Right lobe of liver (tissue), 4 donors: ENCODE results near the gene IL27RA.

Source experiments
- CTCF ChIP-seq, 4 donors: fragments of 200-600 bp in 3 of 4; fragments of 450-650 bp in 1 of 4; IDR thresholded peaks; one replicate each; pipeline versions ENCODE4 v1.5.1 to v1.8.0; 2016 to 2022; ENCODE audit warnings: antibody characterized with exemption in 4 of 4, mild to moderate bottlenecking in 2 of 4
- POLR2A ChIP-seq: fragments of 450-650 bp; IDR thresholded peaks from one replicate; pipeline ENCODE4 v1.6.1; 2017; ENCODE audit warnings: antibody characterized with exemption, mild to moderate bottlenecking
- donor health status: DM: no; HTN: no; CAD: no.
- donor health status: DM: no; HTN: no; CAD: no.
- donor health status: DM: no; HTN: yes; CAD: no.

DNA sequence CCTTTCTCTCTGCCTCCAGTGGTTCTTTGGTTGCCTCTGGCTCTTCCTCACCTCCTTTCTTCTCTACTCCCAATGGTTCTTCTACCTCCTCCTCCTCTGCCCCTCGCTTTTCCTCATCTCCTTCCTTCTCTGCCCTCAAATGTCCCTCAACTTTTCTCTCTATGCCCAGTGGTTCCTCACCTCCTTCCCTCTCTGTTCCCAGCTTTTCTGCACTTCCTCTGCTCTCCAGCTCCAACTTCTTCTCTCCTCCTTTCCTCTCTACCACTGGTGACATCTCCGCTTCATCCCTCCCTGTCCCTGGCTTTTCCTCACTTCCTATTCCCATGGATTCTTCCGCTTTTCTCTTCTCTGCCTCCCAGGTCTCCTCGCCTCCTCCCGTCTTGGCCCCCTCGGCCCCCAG lies 22.5 kb downstream of the IL27RA start:
- no peak for TF ChIP-seq CTCF (IDR thresholded peaks at IDR 0.05)
- TF ChIP-seq POLR2A: no peak
